ENCODE results near the gene ACCSL.

DNA sequence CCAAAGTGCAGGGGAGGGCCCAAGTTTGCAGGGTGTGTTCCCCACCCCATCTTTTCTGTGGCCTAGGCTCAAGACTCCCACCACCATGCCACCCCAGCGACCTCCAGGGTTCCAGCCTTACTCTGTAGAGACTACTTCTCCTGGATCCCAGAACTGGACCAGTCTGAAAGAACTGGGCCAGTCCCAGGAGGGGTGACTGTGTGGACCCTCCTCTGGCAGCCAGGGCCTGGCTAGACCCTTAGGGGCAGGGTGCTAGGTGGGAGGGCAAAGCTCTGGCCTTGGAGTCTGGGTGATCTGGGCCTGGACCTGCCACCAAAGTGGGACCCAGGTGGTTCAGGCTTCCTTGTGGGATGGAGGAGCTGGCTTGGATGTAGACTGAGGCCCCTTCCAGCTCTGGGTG is 41.8 kb upstream of the ACCSL start:
- TF ChIP-seq, protein P1, sequence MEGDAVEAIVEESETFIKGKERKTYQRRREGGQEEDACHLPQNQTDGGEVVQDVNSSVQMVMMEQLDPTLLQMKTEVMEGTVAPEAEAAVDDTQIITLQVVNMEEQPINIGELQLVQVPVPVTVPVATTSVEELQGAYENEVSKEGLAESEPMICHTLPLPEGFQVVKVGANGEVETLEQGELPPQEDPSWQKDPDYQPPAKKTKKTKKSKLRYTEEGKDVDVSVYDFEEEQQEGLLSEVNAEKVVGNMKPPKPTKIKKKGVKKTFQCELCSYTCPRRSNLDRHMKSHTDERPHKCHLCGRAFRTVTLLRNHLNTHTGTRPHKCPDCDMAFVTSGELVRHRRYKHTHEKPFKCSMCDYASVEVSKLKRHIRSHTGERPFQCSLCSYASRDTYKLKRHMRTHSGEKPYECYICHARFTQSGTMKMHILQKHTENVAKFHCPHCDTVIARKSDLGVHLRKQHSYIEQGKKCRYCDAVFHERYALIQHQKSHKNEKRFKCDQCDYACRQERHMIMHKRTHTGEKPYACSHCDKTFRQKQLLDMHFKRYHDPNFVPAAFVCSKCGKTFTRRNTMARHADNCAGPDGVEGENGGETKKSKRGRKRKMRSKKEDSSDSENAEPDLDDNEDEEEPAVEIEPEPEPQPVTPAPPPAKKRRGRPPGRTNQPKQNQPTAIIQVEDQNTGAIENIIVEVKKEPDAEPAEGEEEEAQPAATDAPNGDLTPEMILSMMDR (conservative IDR thresholded peaks at IDR 0.05; ENCODE audit: low read depth, low read length): no peak
- TF ChIP-seq EZH2 (IDR thresholded peaks at IDR 0.05; ENCODE audit: low read length, unreplicated experiment): no peak
